NK-92 (cell line): Measurements from ENCODE around the gene C1S.
"Not testable (repeated sequence)": the region's sequence is repeated elsewhere in the genome, so short reads cannot be mapped to it uniquely, and the experiment has no call there.

Experiments used
- DNase-seq: peaks from one replicate; lab custom pipeline; 2025; ENCODE audit not compliant: unreplicated experiment; lab: John Stamatoyannopoulos, UW

Gene C1S

DNA sequence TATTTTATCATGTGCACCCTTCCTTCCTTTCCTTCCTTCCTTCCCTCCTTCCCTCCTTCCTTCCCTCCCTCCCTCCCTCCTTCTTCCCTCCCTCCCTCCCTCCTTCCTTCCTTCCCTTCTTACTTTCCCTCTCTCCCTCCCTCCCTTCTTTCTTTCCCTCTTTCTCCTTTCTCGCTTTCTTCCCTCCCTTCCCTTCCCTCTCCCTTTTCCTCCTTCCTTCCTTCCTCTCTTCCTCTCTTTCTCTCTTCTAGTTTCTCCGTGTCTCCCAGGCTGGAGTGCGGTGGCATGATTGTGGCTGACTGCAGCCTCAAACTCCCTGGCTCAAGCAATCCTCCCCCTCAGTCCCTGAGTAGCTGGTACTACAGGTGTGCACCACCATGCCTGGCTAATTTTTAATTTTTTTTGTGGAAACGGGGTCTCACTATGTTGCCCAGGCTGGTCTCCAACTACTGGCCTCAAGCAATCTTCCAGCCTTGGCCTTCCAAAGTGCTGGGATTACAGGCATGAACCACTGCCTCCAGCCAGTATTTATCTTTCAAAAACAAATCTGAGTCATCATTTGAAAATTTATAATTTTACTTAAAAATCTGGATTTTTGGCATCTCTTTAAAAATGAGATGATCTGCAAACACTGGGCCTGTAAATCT lies 40.7 kb downstream of the C1S start:
- DNase-seq = no peak

DNA sequence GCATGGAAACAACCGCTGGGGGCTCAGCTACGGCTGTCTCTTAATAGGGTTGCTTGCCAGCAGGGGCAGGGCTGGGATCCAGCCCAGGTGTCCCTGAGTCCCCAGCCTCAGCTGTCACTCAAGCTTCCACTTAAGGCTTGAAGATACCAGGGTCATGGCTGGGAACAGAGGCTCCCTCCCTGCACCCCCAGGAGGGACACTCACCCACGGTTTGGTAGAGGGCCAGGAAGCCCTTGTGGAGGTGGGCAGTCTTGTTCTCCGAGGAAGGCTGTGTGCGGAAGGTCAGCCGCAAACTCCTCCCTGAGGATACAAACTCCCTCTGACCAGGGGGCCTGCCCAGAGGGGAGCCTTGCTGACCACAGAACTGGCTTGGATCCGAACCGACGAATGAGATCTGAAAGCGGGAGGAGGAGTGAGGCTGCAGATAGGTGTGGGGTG lies 41.2 kb downstream of the C1S start:
- no peak for DNase-seq

DNA sequence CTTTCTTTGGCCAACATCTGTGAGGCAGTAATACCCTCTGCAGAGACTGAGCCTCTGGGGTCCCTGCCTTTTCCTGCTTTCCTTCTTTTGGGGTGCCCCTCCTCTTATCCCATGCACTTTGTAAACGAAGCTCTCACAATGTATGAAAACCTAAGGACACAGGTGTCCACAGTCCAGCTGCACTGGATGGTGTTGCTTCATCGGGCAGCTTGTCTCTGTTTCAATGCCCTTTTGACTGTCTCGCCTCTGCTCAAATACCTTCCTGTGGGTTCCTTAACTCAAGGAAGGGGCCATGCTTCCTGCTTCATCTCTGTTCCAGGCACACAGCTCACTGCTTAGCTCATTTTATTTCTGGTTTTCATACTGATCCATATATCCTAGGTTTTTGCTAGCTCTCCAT lies 42.1 kb downstream of the C1S start:
- DNase-seq = no peak

DNA sequence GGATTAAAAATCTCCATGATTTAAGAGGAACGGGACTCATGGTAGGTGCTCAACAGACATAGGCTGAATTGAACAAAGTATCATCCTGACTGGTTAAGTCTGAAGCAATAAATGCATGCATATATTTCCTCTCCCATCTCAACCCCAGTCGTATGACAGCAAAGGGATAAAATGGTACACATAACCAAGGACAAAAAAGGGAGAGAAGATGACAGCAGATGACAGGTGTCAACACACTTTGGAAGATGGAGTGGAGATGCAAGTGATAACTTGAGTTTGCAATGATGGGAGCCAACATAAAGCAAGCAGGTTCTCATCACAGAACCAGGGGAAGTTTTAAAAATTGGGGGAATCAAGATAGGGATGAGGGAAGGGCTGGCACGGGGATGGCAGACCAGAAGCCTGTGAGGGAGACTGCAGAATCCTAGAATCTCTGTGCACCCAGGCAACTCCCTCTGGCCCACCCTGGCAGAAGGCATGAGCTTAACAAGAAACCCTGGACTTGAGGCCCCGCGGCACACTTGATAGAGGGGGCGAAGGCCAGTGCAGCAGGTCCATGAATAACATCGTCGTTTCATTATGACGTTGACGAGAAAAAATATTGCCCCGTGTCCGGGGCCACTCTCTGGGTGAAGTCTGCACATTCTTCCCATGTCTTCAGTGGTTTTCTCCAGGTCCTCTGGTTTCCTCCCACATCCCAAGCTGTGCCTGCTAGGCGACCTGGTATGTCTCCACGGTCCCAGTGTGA lies 43.5 kb downstream of the C1S start:
- no peak for DNase-seq

DNA sequence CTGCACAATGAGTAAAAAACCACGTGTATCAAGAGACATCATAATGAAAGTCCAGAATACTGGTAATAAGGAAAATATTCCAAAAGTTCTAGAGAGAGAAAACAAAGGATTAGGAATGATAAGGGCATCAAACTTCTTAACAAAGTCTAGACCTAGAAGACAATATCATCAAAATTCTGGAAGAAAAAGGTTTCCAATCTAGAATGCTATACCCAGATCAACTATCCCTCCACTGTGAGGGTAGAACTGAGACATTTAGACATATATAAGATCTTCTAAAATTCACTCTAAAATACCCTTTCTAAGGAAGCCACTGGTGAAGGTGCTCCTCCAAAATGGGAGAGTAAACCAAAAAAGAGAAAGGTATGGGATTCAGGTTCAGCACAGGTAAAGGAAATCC lies 45.6 kb downstream of the C1S start:
- no peak for DNase-seq

DNA sequence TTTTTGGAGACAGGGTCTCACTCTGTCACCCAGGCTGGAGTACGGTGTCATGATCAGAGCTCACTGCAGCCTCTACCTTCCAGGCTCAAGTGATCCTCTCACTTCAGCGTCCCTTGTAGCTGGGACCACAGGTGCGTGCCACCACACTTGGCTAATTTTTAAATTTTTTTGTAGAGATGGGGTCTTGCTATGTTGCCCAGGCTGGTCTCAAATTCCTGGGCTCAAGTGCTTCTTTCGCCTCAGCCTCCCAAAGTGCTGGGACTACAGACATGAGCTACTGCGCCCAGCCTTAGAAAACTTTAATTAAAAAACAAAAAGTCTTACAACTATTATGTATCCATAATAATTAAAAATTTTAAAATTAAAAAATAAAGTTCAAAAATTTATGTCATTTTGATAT lies 46.7 kb downstream of the C1S start:
- not testable (repeated sequence) for DNase-seq

DNA sequence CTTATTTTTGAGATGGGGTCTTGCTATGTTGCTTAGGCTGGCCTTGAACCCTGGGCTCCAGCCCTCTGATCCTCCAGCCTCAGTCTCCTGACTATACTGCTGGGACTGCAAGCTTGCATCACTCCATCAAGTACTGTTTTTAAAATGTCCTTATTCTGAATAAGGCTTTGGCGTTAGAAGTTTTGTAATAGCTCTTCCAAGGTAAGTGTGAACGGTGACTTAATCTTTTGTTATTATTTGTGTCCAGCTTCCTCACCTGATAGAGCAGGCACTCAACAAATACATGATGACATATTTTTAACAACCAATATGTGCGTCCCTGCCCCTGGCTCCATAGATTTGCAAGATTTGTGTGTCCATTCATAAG lies 47.1 kb downstream of the C1S start:
- DNase-seq = no peak

DNA sequence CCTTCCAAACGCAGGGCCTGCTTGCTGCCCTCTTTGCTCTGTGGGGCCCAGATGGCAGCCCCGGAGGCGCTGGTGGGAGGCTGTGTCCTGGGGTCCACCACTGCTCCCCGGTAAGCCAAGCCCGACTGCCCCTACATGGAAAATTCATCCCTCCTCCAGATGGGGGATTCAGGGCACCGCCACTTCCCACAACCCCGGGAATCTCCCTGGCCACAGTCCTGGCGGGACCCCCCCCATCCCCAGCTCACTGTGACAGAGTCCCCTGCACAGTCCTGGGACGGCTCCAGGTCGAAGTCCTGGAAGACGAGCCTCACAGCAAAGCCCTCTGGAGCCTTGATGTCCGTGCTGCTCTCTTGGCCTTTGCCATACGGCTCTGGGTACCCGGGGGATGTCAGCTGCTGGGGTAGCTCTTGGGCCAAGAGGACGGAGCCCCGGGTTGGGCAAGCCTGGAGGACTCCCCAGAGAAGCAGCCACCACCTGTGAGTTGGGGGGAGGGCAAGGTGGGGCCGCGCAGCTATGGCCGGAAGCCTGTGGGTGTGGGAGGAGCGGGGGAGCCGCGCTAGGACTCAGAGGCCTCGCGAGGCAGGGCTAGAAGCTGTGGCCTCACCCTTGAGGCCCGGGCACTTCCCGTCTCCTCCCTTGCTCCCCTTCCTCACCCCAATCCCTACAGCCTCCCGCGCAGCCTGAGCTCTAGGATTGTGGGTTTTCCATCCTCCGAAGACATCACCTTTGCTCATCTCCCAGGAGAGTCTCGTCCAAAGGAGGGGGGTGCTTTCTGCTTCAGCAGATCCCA lies 47.7 kb downstream of the C1S start:
- DNase-seq = no peak

DNA sequence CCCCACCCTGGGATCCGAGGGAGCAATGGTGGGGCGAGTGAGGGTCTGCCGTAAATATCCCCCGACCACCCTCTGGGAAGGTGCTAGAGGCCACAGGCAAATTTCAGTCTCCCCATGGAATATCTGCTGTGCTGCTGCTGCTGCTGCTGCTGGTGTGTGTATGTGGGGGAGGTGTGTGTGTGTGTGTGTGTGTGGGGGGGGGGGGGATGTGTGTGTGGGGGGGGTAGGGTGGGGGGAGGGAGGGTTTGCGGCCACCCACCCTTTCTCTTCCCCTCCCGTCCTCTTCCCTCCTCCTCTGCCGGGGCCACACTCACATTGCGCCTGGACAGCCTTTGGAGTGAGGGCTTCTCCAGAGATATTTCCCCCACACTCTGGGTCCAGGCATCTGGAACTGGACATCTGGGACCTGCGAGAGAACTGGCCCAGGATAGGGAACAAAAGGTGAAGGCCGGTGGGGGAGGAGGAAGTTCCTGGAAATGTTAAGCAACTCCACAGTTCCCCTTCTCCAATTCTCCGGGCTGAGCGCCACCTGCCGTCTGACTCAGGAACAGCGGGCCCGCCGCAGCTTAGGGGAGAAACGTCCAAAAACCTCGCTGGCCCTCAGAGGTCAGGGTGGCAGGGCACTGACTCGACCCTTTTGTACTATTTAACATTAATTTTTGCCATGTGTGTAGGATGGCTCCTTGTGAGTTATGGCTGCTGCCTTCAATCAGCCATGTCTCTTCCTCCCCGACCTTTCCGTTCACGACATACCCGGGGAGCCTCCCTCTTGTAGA lies 48.5 kb downstream of the C1S start, which contains the start of gene C1RL:
C1RL (minus strand) TSS at position 419 of the 776 bp plus-strand sequence; CDS start at position 385, 34 bp downstream.
- no peak for DNase-seq

DNA sequence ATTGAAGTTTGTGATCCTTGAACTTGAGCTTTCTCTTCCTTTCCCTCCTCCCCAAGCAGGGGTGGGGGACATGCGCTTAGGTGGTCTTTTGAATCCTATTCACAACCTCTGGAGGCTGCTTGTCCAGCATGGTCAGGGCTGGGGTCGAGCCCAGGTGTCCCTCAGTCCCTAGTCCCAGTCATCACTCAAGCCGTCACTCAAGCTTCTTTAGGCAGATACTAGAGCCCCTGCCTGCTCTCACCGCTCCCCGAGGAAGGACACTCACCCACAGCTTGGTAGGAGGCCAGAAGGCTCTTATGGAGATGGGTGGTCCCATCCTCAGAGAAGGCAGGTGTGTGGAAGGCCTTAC lies 49.0 kb downstream of the C1S start:
- DNase-seq = no peak

DNA sequence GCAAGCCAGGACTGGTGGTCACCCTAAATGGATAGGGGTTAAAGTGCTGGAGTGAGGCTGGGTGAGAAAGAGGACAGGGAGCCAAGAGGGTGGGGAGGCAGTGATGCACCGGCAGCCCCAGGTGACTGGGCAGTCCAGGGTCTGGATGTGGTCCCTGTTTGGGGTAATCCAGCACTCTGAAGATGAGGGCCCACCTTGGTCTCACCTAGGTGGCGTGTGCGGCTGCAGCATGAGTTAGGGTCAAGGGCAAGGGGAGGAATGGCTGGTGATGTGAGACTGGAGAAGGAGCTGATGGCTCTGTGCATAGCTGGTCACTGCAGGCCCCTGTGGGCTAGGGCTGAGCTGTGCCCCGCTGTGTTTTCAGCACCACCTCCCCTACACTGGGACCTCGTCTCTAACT lies 50.1 kb downstream of the C1S start:
- DNase-seq = no peak

DNA sequence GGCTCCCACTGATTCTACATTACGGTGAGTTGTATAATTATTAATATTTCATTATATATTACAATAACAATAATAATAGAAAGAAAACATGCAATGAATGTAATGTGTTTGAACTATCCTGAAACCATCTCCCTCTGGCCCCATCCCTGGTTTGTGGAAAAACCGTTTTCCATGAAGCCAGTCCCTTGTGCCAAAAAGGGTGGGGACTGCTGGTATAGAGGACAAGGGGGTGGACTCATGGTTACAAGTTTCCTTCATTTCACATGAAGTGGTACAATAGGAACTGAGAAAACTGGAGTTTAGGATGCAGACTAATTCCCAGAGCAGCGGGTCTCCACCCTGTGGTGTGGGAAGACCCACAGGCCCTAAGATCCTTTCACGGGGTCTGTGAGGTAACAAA lies 51.5 kb downstream of the C1S start:
- no peak for DNase-seq

DNA sequence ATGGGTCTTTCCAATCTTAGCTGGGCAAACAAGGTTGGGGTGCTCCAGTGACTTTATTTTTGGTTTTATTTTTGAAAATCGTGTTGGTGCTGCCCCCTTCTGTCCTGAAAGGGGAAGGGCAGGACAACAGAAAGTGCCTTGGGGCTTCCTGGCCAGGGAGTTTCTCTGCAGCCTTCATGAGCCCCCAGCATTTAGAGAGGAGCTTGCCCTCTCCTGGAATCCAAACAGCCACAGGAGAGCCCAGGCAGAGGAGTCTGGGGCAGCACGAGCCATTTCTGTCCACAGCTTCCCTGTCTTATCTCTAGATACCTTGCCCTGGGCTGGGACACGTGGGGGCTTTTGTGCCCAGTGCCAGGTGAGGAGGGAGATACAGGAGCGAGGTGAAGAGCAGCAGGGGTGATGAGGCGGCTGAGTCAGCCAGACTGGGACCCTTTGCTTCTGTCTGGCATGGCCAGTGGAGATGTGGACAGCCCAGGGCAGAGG lies 52.9 kb downstream of the C1S start:
- DNase-seq = no peak

DNA sequence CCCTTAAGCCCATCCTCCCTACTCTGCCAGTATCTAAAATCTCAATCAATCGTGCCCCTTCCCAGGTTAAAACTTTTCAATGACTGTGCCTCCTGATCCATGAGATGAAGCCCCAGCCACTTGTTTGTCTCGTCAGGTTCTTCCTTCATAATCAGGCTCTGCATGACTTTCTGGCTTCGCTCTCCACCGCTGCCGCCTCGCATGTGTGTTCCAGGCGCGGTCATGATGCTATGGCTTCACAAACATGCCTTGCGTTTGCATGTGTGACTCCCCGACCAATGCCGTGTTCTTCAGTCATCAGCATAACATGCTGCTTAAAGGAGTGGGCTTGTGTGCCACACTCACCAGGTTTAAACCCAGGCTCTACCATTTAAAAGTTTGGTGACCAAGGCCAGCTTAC lies 53.5 kb downstream of the C1S start:
- no peak for DNase-seq

DNA sequence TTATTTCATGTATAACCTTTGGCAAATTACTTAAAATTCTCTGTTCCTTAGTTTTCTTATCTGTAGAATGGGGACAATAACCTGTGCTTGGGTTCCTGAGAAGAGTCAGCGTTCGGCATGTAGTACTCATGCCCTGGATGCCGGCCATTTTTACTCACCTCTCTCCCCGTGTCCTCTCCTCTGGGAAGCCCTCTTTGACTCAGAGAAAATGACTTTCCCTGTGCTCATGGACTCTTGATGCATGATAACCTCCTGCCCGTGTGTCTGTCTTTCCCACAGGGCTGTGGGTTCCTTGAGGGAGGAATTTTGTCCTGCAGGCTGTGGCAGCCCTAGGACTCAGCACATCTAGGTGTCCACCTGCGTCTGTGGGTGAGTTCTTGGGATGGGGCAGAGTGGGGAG lies 54.3 kb downstream of the C1S start:
- DNase-seq = no peak

DNA sequence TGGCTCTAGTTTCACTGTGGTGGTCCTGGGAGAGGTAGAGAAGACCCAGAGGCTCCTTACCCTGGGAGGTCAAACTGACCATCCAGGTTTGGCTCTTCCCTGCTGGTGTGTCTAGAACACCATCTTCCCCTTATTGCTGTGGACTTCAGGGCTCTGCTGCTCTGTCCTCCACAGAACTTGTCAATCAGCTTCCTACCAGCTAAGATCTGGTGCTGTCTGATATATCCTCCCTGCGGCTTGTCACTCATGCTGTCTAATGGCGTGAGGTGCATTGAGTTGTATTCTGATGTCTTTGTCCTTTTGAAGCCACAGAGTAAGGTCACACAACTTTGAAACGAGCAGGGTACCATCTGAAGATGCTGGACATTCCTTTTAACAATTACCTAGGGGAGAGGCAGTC lies 55.7 kb downstream of the C1S start:
- DNase-seq = no peak

DNA sequence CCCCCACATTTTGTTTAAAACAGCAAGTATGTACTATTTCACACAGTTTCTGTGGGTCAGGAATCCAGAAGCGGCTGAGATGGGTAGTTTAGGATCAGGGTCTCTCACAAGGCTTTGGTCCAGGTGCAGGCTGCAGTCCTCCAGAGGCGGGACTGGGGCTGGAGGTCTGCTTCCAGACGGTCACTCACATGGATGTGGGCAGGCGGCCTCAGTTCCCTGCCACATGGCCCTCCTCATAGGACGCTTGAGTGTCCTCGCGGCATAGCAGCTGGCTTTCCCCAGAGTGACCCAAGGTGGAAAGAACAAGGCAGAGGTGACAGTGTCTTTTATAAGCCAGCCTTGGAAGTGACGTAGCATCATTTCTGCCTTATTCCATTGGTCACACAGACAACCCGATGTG lies 56.4 kb downstream of the C1S start:
- no peak for DNase-seq

DNA sequence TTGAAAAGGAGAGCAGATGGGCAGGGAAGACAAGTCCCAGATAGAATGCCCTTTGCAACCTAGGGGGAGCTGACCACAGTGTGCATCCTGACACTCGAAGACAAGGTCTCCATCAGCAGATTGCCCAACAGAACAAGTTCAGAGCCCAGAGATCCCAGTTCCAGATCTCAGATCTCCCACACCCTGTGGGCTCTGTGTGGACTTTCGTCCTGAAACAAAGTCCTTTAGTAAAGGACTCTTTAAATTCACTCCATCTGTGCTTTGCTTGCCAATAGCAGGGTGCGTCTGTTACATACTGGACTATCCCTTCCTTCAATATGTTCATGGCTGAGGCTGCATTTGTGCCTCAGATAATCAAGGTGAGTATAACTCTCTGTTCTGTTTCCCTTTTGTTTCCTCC lies 57.2 kb downstream of the C1S start:
- no peak for DNase-seq

DNA sequence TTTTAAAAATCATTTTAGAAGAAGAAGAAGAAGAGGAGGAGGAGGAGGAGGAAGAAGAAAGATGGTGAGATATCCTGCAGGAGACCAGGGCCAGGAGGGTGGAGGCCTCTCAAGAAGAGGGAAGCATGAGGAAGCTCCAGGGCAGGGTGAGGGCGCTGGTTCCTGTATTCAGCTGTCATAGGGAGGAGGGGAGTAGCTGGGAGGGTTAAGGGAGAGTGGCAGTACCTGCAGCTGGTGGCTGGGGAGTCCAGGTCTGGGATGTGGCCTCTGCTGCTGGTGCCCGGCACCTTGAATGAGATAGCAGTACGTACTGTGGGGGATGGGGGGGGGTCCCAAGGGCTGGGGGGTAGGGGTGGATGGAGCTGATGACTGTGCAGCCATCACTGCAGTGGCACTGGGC lies 58.4 kb downstream of the C1S start:
- no peak for DNase-seq

DNA sequence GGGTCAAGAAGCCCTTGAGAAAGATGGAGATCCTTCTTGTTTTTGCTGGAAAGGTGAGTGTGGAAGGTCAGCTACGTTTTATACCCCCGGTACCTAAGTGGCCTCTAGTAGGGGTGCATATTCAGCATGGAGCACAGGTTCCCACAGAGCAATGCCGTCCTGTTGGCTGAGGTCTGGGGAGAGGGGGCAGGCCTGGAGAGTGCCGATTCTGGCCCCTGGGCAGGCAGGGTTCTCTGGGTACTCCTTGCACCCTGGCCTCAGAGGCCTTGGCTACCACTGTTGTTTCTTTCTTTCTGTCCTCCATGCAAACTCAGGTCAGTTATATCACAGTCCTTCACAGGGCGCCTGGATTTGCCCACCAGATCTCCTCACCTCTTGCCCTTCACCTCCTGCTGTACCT lies 59.6 kb downstream of the C1S start:
- no peak for DNase-seq
